C4-2B (cell line): ENCODE results near the gene NSUN2.

ENCODE experiments used
- CTCF ChIP-seq: fragments of 450-650 bp; conservative IDR thresholded peaks from 2 replicates; pipeline ENCODE4 v1.5.1; 2017; ENCODE audit warnings: mild to moderate bottlenecking
- ZFX ChIP-seq: fragments of 450-650 bp; IDR thresholded peaks from 2 replicates; pipeline ENCODE4 v1.6.1; 2017

GRCh38 chr5:6552612-6553011 is 80.2 kb downstream of the NSUN2 start:
- TF ChIP-seq CTCF (no peak), ZFX (no peak)
